GM19467 (cell line): ENCODE measurements around the gene GLYR1.

Experiments used
- ATAC-seq: cut with Tn5 transposase; IDR thresholded peaks from one replicate; pipeline ENCODE4 v1.9.1; 2021; ENCODE audit warnings: mild to moderate bottlenecking, moderate library complexity; ENCODE audit not compliant: unreplicated experiment

GLYR1 gene

GRCh38 chr16:4852221-4852872, 5.3 kb upstream of the GLYR1 start:
- ATAC-seq: no peak

DNA sequence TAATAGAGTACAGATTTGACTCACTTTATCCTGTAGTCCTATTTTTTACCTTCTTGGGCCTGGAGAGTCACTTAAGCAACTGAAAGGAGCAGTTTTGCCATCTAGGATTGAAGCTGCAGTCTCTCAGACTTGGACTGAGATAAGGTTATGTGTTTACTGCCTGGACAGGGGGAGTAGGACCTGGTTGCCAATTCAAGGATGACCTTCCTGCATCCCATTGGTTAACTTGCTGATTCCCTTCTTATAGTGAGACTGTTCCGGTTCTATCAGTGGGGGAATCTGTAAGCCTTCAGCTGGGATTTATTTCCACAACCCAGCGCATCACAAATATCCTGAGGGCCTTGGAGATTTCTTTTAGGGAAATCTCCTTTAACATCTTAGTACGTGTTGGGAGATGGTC, 3.1 kb upstream of the GLYR1 start:
- no peak for ATAC-seq

- ATAC-seq: peak; percentile 14
Observed at GRCh38 chr16:4847774-4848587, 893 bp upstream of the GLYR1 start.

DNA sequence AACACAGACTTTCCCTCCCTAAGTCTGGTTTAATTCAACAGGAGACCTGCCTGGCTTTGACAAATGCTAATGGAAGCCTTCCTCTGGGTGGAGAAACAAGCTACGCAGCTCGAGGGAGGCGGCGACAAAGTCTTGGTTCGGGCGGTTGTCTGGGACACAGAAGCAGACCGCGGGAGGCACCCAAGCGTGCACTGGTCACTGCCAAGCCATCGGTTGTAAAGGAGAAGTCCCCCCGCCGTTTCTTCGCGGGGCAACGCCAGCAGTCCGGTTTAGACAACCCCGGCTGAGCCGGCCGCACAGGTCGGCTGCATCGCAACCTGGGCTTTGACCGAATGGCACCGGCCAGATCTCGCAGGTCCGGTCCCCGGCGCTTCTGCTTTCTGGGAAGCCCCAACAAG, 586 bp downstream of the GLYR1 start:
- peak; percentile 15 for ATAC-seq

DNA sequence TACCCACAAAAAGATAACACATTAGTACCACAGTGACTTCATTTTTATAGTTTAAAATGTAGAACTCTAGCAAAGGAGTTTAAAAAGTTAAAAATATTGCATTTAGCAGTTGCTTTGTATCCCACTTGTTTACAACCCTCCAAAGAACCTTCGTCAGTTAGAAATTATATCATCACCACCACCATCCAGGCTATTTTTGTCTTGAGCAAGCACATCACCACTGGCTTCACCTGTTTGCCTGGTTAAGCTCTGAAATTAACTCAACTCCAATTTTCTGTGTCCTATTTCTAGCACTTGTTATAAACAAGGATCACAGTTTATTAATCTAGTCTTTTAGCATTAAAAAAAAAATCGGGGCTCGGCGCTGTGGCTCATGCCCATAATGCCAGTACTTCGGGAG, 6.1 kb downstream of the GLYR1 start:
- no peak for ATAC-seq

- no peak for ATAC-seq
Observed at GRCh38 chr16:4839942-4840341, 7.1 kb downstream of the GLYR1 start.

GRCh38 chr16:4837733-4838501, 9.2 kb downstream of the GLYR1 start:
- ATAC-seq: no peak

DNA sequence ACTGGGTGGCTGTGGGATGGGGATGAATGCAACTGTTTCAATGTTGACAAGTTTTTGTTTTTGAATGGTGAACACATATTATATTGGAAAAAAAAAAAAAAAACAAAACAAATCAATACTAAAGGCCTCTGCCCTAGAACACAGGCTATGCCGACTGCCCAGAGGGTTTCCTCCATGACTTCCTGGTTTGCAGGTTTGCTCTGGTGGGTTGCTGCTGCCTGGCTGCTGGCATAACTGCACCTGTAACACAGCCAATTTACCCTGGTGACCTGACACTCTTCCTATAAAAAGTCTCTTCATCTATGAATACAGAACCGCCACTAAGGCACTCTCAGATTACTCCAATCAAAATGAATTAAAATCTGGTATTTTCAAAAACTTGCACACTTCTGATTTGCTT, 10.4 kb downstream of the GLYR1 start:
- ATAC-seq: no peak

GRCh38 chr16:4833584-4833983, 13.5 kb downstream of the GLYR1 start:
- ATAC-seq: no peak

DNA sequence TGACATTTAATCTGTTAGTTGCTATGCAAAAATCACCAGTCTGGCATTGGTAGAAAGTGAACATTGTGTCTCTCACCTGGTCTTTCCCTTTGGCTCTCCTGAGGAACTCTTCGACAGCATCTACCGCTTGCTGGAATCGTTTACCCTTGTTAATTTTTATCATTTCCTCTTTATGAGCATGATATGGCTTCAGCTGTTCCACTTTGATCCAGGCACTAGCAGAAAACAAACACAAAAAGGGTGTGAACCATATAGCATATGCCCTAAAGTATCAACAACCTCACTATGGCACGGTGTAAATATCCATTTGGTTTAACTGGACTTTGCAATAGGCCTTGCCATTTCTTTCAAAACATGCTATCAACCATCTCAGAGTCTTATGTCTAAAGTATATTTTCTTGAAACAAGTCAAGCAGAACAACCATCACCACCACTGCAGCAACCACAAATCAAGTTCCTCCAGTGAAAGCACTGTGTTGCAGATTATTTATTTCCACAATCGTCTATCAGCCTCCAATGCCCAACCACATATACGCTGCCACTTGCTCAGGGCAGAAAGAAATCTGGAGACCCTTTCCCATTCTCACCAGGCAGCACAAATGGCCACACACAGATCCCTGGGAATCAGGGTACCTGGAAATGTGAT, 14.3 kb downstream of the GLYR1 start:
- ATAC-seq: no peak

GRCh38 chr16:4831616-4832015, 15.5 kb downstream of the GLYR1 start:
- ATAC-seq: no peak

DNA sequence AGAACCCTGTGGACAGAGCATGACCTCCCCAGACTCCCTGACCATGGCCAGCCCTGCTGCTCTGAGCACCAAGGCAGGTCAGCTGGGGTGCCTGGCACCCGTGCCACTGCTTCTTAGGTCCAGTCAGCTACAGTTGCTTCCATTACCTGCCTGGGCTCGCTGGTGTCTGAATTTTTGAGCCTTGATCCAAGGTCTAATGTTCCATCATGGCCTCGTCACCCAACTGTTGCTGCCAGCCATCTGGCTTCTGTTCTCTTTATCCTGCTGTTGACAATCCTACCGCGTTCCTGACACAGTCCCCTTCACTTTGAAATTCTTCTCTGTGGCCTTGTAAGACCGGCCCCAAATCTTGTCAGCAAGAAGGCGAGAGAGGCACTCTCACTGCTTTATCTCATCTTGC, 16.7 kb downstream of the GLYR1 start:
- no peak for ATAC-seq

DNA sequence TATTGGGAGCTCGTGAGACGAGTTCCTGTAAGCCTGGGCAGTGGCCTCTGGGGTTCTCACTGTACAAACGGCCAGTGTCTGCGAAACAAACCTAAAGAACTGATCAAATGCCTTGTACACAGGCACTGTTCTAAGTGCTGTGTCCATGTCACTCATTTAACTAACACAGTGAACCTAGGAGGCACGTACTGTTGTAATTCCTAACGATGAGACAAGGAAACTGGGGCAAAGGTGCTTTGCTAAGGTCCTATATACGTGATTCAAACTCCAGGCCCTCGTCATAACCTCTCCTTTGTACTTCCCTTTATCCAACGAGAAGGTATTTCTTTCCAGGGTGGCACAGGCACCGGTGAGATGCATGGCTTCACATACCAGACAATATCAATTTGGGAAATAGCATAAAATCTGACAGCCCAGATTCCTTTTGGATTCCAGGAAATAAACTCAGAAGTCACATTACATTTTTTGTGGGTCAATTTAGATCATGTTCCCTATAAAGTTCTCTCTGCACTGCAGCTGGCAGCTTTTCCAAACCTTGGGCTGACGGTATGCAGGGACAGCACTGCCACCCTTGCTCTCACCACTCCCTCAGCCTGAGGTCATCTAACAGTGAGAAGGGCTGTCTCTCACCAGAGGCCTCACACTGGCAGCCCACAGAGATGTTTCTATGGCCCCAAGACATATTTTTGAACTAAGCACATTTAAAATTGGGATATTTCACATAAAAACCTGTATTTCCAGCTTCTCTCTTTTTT, 18.3 kb downstream of the GLYR1 start:
- ATAC-seq: no peak

GRCh38 chr16:4826980-4827379, 20.1 kb downstream of the GLYR1 start:
- no peak for ATAC-seq

DNA sequence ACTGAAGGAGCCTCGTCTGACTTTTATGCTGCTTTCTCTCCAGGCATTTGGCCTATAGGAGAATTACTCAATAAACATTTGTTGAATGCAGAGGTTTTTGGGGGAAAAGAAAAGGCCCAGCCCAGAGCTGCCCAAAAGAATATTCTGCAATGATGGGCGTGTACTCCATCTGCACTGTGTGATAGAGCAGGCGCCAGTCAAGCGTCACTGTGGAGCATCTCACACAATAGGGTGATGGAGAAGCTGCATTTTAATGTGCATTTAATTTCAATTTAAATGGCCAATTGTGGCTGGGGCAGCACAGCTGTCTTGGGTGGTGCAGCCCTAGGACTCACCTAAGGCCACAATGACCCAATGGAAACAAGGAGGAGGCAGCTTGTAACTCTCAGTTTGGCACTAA, 20.6 kb downstream of the GLYR1 start:
- no peak for ATAC-seq

DNA sequence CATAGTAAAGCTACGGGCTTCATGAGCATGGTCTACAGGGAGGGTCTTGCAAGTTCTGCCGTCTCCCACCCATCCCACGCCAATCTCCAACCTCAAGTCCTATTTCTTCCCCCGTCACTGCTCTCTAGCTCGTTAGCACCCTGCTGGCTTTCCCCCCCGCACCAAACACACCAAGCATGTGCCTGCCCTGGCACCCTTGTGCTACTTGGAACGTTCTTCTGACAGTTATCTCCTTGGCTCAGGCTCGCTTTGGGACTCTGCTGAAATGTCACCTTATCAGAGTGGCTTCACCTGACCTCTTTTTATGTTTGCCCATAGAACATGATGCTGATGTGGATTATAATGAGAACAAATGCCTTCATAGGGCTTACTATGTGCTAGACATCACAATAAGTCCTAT, 21.9 kb downstream of the GLYR1 start:
- ATAC-seq: no peak

DNA sequence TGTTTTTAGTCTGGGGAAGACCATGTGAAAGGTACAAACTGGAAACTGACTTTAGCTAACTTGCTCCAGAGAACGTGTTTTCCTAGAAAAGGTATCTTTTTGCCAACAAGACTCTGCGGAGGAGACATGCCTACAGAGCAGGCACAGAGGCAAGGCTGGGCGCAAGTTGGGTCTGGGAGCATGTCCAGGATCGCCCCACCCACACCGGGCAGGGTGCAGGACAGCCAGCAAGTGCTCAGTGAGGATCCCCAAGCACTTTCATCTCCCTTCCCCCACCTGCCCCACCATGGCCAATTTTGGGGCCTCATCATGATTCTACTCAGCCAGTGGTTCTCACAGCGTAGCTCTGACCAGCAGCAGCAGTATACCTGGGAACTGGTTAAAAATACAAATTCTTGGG, 26.4 kb downstream of the GLYR1 start:
- no peak for ATAC-seq

GRCh38 chr16:4814542-4815173, 32.4 kb downstream of the GLYR1 start:
- no peak for ATAC-seq

DNA sequence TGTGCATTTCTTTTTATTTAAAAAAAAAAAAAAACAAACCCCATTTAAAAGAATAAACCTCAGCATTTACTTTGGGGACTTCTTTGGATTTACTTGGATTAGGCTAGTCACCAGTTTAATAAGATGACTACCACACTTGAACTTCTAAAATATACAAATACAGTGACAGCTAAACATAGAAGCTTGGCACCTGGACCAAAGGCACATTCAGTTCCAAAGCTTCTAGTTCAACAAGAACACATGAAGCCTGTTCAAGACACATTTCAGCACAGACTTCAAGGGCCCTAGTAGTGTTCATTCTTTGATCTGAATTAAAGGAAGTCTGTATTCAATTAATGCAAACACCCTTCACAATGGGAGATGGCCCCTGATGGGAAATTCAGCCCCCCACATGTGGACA, 33.0 kb downstream of the GLYR1 start:
- ATAC-seq: no peak
